Neural progenitor cell (in vitro differentiated cells): ENCODE measurements around the gene TRIM27. TPM values are rescaled to one million over a fixed set of nuclear protein-coding genes. Genes with fewer than 3 reads are reported as not detected.
A peak's percentile ranks its signal among the peaks of the same experiment; 100 is the strongest.

Source experiments
- DNase-seq: peaks from one replicate; pipeline ENCODE4 v3.0.0-alpha.2; 2016; ENCODE audit warnings: low spot score
- H2AFZ ChIP-seq: fragments of 200-600 bp; sonication (generic); replicated peaks from 2 replicates; pipeline ENCODE4 v1.6.1; 2016; ENCODE audit warnings: antibody characterized with exemption
- H3F3A ChIP-seq: fragments of 200-600 bp; sonication (generic); 2 replicates; pipeline ENCODE4 v1.6.1; 2016; ENCODE audit warnings: antibody characterized with exemption, low read depth
- H3K27ac ChIP-seq: fragments of 200-600 bp; sonication (generic); 2 replicates; pipeline ENCODE4 v1.5.1; 2016; ENCODE audit warnings: mild to moderate bottlenecking
- H3K27me3 ChIP-seq: fragments of 200-600 bp; sonication (generic); 2 replicates; pipeline ENCODE4 v1.6.1; 2016; ENCODE audit warnings: mild to moderate bottlenecking, moderate library complexity
- H3K36me3 ChIP-seq: fragments of 200-600 bp; sonication (generic); 2 replicates; pipeline ENCODE4 v1.5.1; 2016
- H3K4me1 ChIP-seq: fragments of 200-600 bp; sonication (generic); 2 replicates; pipeline ENCODE4 v1.6.1; 2016; ENCODE audit warnings: mixed run types
- H3K4me2 ChIP-seq: fragments of 200-600 bp; sonication (generic); 2 replicates; pipeline ENCODE4 v1.6.1; 2016
- H3K4me3 ChIP-seq: fragments of 200-600 bp; sonication (generic); 2 replicates; pipeline ENCODE4 v1.5.1; 2016
- H3K79me2 ChIP-seq: fragments of 200-600 bp; sonication (generic); 2 replicates; pipeline ENCODE4 v1.6.1; 2016; ENCODE audit warnings: low read depth
- H3K9ac ChIP-seq: fragments of 200-600 bp; sonication (generic); 2 replicates; pipeline ENCODE4 v1.6.1; 2016
- H3K9me3 ChIP-seq: fragments of 200-600 bp; sonication (generic); 2 replicates; pipeline ENCODE4 v1.5.1; 2016; ENCODE audit warnings: low read depth
- H4K20me1 ChIP-seq: fragments of 200-600 bp; sonication (generic); 2 replicates; pipeline ENCODE4 v1.6.1; 2016; ENCODE audit warnings: low read depth
- H3K27ac Mint-ChIP-seq: 3 replicates; pipeline ENCODE4 v1.8.0; 2021; ENCODE audit warnings: mixed read lengths
- H3K27me3 Mint-ChIP-seq: 2 replicates; pipeline ENCODE4 v1.8.0; 2022; ENCODE audit warnings: low read depth, mild to moderate bottlenecking, inconsistent platforms, moderate library complexity, mixed read lengths; ENCODE audit not compliant: insufficient read depth
- H3K36me3 Mint-ChIP-seq: 3 replicates; pipeline ENCODE4 v1.8.0; 2021; ENCODE audit warnings: mixed read lengths
- H3K4me1 Mint-ChIP-seq: 3 replicates; pipeline ENCODE4 v1.8.0; 2021; ENCODE audit warnings: mixed read lengths
- H3K4me3 Mint-ChIP-seq: 3 replicates; pipeline ENCODE4 v1.8.0; 2021; ENCODE audit warnings: mild to moderate bottlenecking, moderate library complexity, mixed read lengths
- H3K9me3 Mint-ChIP-seq: 3 replicates; pipeline ENCODE4 v1.8.0; 2020; ENCODE audit warnings: mixed read lengths
- CTCF ChIP-seq: fragments of 200-600 bp; sonication (generic); IDR thresholded peaks from 2 replicates; pipeline ENCODE4 v1.5.1; 2017; ENCODE audit warnings: antibody characterized with exemption, mild to moderate bottlenecking
- EZH2 ChIP-seq: fragments of 200-600 bp; sonication (generic); IDR thresholded peaks from 2 replicates; pipeline ENCODE4 v1.6.1; 2017; ENCODE audit warnings: antibody characterized with exemption, mild to moderate bottlenecking, moderate library complexity
- EZH2phosphoT487 ChIP-seq: fragments of 200-600 bp; sonication (generic); IDR thresholded peaks from 2 replicates; pipeline ENCODE4 v1.6.1; 2017; ENCODE audit warnings: antibody characterized with exemption
- total RNA-seq: library from RNA; depleted of rRNA; stranded (reverse); fragments of >200 nt; gene quantifications from 2 replicates; pipeline ENCODE4 v1.2.3, GENCODE V29; 2015; ENCODE audit warnings: low replicate concordance

Gene TRIM27
- total RNA-seq, 1 donor from 2014 or later = 69.0 TPM

GRCh38 chr6:28900577-28901256, 23.1 kb downstream of the TRIM27 start:
- Histone ChIP-seq H3K79me2 (no peaks in the 10 kb centered on the region), H3K4me2 (no peak overlapping the region), H3K27ac (peak overlapping the region; percentile 30), H3K36me3 (no peaks in the 10 kb centered on the region), H2AFZ (no peak overlapping the region), H3F3A (peaks cover 58% of the 10 kb centered on the region), H3K4me3 (no peak overlapping the region), H3K27me3 (no peaks in the 10 kb centered on the region), H3K9me3 (no peaks in the 10 kb centered on the region), H4K20me1 (no peaks in the 10 kb centered on the region), H3K9ac (no peak overlapping the region), H3K4me1 (peaks cover 6% of the 10 kb centered on the region)
- H3K36me3 Mint-ChIP-seq = peaks cover 36% of the 10 kb centered on the region
- DNase-seq = no peak
- peaks cover 7% of the 10 kb centered on the region for H3K9me3 Mint-ChIP-seq
- H3K27me3 Mint-ChIP-seq = peaks cover 17% of the 10 kb centered on the region
- H3K4me3 Mint-ChIP-seq = no peak overlapping the region
- TF ChIP-seq CTCF = no peak
- TF ChIP-seq EZH2 = no peak
- TF ChIP-seq EZH2phosphoT487 = no peak
- H3K4me1 Mint-ChIP-seq = peaks cover 7% of the 10 kb centered on the region
- no peak overlapping the region for H3K27ac Mint-ChIP-seq

- Mint-ChIP-seq H3K4me3 (peak overlapping the region; percentile 69), H3K27me3 (peaks cover 18% of the 10 kb centered on the region), H3K27ac (no peak overlapping the region), H3K9me3 (peaks cover 7% of the 10 kb centered on the region), H3K4me1 (peaks cover 14% of the 10 kb centered on the region), H3K36me3 (peaks cover 28% of the 10 kb centered on the region)
- H3K4me1 ChIP-seq = peaks cover 6% of the 10 kb centered on the region
- no peaks in the 10 kb centered on the region for H3K36me3 ChIP-seq
- H3K27me3 ChIP-seq = no peaks in the 10 kb centered on the region
- no peak overlapping the region for H3K4me3 ChIP-seq
- no peak overlapping the region for H3K9ac ChIP-seq
- no peak overlapping the region for H3K4me2 ChIP-seq
- no peak for DNase-seq
- no peak overlapping the region for H3K27ac ChIP-seq
- no peak overlapping the region for H2AFZ ChIP-seq
- H3F3A ChIP-seq = peaks cover 72% of the 10 kb centered on the region
- no peaks in the 10 kb centered on the region for H4K20me1 ChIP-seq
- no peaks in the 10 kb centered on the region for H3K9me3 ChIP-seq
- H3K79me2 ChIP-seq = no peaks in the 10 kb centered on the region
- TF ChIP-seq EZH2 (no peak), CTCF (no peak), EZH2phosphoT487 (no peak)
Measured at GRCh38 chr6:28898710-28898965, 25.1 kb downstream of the TRIM27 start.

GRCh38 chr6:28897369-28897745, 26.4 kb downstream of the TRIM27 start:
- Histone ChIP-seq H3K9me3 (no peaks in the 10 kb centered on the region), H3K36me3 (no peaks in the 10 kb centered on the region), H3K4me1 (peaks cover 6% of the 10 kb centered on the region), H3K4me2 (peak overlapping the region; percentile 78), H3F3A (peaks cover 63% of the 10 kb centered on the region), H2AFZ (peak overlapping the region; percentile 68), H3K9ac (no peak overlapping the region), H3K4me3 (peak overlapping the region; percentile 72), H3K27me3 (no peaks in the 10 kb centered on the region), H3K79me2 (no peaks in the 10 kb centered on the region), H3K27ac (peak overlapping the region; percentile 73), H4K20me1 (no peaks in the 10 kb centered on the region)
- no peak for TF ChIP-seq EZH2
- TF ChIP-seq CTCF = no peak
- TF ChIP-seq EZH2phosphoT487 = no peak
- Mint-ChIP-seq H3K9me3 (peaks cover 7% of the 10 kb centered on the region), H3K4me1 (peaks cover 14% of the 10 kb centered on the region), H3K36me3 (peaks cover 19% of the 10 kb centered on the region), H3K27ac (no peak overlapping the region), H3K4me3 (peak overlapping the region; percentile 96), H3K27me3 (peaks cover 18% of the 10 kb centered on the region)
- no peak for DNase-seq
